A549 treated with Mapracorat at 1 μM for 4 hours (cell line): Measurements from ENCODE around the gene CD93. TPM values are rescaled to one million over a fixed set of nuclear protein-coding genes. Genes with fewer than 3 reads are reported as not detected.

ENCODE experiments used
- total RNA-seq: library from RNA; stranded (reverse); fragments of 200-300 nt; extraction: Qiagen RNA extraction; gene quantifications from 5 replicates; pipeline ENCODE4 v1.2.3, GENCODE V29; 2022

Gene CD93
- total RNA-seq, result not detected in 5 replicates

GRCh38 chr20:23086056-23086566, at the start of gene CD93:
Gene CD93, minus strand, starts transcription at chr20:23086324. Its CDS starts 132 bp downstream, at chr20:23086192.

GRCh38 chr20:23049201-23050075, 36.7 kb downstream of the CD93 start, which contains the start of gene THBD:
Gene THBD, minus strand, starts transcription at chr20:23049672. Its CDS starts 168 bp downstream, at chr20:23049504.

DNA sequence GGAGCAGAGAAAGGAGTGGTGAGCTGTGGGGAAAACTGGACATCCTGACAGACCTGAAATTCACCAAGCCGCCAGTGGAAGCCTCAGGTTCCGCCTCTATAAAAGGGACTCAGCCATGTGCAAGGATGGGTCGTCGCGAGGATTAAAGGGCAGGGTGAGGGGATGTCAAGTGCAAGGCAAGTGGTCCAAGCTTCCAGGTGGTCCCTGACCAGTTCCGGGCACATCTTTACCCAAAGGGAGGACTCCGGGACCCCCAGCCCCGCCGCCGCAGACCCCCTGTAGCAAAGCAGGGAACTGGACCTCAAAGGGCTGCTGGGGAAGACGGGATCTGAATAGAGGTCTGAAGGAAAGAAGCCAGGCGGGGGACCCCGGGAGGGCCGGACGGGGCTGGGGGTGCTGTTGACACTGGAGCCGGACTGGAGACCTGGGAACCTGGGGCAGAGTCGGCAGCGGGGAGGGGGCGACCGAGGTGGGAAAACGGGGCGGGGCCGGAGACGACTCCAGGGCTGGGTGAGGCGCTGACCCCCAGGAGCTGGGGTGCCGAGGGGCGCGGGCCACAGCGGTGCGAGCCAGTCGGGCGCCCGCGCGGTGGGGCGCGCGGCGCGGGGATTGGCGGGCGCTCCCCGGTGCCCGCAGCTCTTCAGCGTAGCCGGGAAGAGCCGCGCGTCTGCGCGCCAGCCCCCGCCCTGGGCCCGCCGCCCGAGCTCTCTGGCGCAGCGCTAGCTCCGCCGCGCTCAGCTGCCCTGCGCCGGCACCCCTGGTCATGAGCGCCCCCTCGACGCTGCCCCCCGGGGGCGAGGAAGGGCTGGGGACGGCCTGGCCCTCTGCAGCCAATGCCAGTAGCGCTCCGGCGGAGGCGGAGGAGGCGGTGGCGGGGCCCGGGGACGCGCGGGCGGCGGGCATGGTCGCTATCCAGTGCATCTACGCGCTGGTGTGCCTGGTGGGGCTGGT, 51.1 kb downstream of the CD93 start, which contains the start of gene SSTR4:
SSTR4 (plus strand) TSS at position 592 of the 951 bp plus-strand sequence; CDS start at position 764, 172 bp downstream.

Other genes starting within 250 kb of the CD93 start
- 0.18 to 0.48 TPM (median 0.28 TPM) in 5 replicates for gene SSTR4, start 51.0 kb downstream of the CD93 start, total RNA-seq
- gene THBD, start 36.7 kb downstream of the CD93 start, total RNA-seq, result 79.7 to 106 TPM (median 93.0 TPM) in 5 replicates